Erythroblast (primary cell): ENCODE measurements around the gene TACC3.

Experiments
- GATA1 ChIP-seq: IDR thresholded peaks from 2 replicates; pipeline ENCODE4 v1.6.1; 2011; ENCODE audit warnings: low read depth, mild to moderate bottlenecking, control low read depth, low read length, moderate library complexity
- POLR2A ChIP-seq: IDR thresholded peaks from 2 replicates; pipeline ENCODE4 v1.6.1; 2011; ENCODE audit warnings: mild to moderate bottlenecking, low read length

GRCh38 chr4:1685235-1686150, 35.8 kb upstream of the TACC3 start:
- TF ChIP-seq POLR2A (no peak), GATA1 (no peak)
